ENCODE data around the gene PRAMEF15.
"Not testable (repeated sequence)": the region's sequence is repeated elsewhere in the genome, so short reads cannot be mapped to it uniquely, and the experiment has no call there.

The PRAMEF15 gene

GRCh38 chr1:13315281-13315680 lies at the start of gene PRAMEF15:
PRAMEF15 (plus strand) TSS chr1:13315581; CDS start chr1:13318408, 2,827 bp downstream.
- DNase-seq (ENCODE audit: low spot score); in situ Hi-C loops (cut with MboI; ENCODE audit: low sequenced_read_pairs, unreplicated experiment): not testable (repeated sequence)

- DNase-seq (ENCODE audit: low spot score); in situ Hi-C loops (cut with MboI; ENCODE audit: low sequenced_read_pairs, unreplicated experiment): not testable (repeated sequence)
Measured at GRCh38 chr1:13277016-13277415, 38.4 kb upstream of the PRAMEF15 start.

- in situ Hi-C loops (cut with MboI; ENCODE audit: low sequenced_read_pairs, unreplicated experiment); DNase-seq (ENCODE audit: low spot score): not testable (repeated sequence)
Measured at GRCh38 chr1:13279617-13280016, 35.8 kb upstream of the PRAMEF15 start.

- in situ Hi-C loops (cut with MboI; ENCODE audit: low sequenced_read_pairs, unreplicated experiment); DNase-seq (ENCODE audit: low spot score): not testable (repeated sequence)
Measured at GRCh38 chr1:13285037-13285436, 30.3 kb upstream of the PRAMEF15 start, which contains the start of gene PRAMEF8. PRAMEF8 (minus strand) TSS chr1:13285137; CDS start chr1:13284091, 1,046 bp downstream.

- in situ Hi-C loops (cut with MboI; ENCODE audit: low sequenced_read_pairs, unreplicated experiment); DNase-seq (ENCODE audit: low spot score): not testable (repeated sequence)
Measured at GRCh38 chr1:13289030-13289429, 26.4 kb upstream of the PRAMEF15 start.

GRCh38 chr1:13297216-13297931 lies 18.0 kb upstream of the PRAMEF15 start:
- in situ Hi-C loops (cut with MboI; ENCODE audit: low sequenced_read_pairs, unreplicated experiment); DNase-seq (ENCODE audit: low spot score): not testable (repeated sequence)

GRCh38 chr1:13298699-13299098 lies 16.7 kb upstream of the PRAMEF15 start:
- DNase-seq (ENCODE audit: low spot score); in situ Hi-C loops (cut with MboI; ENCODE audit: low sequenced_read_pairs, unreplicated experiment): not testable (repeated sequence)

GRCh38 chr1:13302197-13302596 lies 13.2 kb upstream of the PRAMEF15 start:
- in situ Hi-C loops (cut with MboI; ENCODE audit: low sequenced_read_pairs, unreplicated experiment); DNase-seq (ENCODE audit: low spot score): not testable (repeated sequence)

- in situ Hi-C loops (cut with MboI; ENCODE audit: low sequenced_read_pairs, unreplicated experiment); DNase-seq (ENCODE audit: low spot score): not testable (repeated sequence)
Measured at GRCh38 chr1:13303239-13303638, 12.1 kb upstream of the PRAMEF15 start, which contains the start of gene PRAMEF33. PRAMEF33 (plus strand) TSS chr1:13303539; CDS start chr1:13305955, 2,416 bp downstream.

GRCh38 chr1:13342496-13342895 lies 27.1 kb downstream of the PRAMEF15 start:
- not testable (repeated sequence) for DNase-seq (ENCODE audit: low spot score)

GRCh38 chr1:13347034-13347433 lies 31.7 kb downstream of the PRAMEF15 start, which contains the start of gene PRAMEF14:
PRAMEF14 (minus strand) TSS chr1:13347134; CDS start chr1:13345314, 1,820 bp downstream.
- in situ Hi-C loops (cut with MboI; ENCODE audit: low sequenced_read_pairs, unreplicated experiment); DNase-seq (ENCODE audit: low spot score): not testable (repeated sequence)

More at GRCh38 chr1:13342496-13342895, 27.1 kb downstream of the PRAMEF15 start:
- in situ Hi-C loops (cut with MboI; ENCODE audit: low sequenced_read_pairs, unreplicated experiment), result not testable (repeated sequence)

- in situ Hi-C loops (cut with MboI; ENCODE audit: low sequenced_read_pairs, unreplicated experiment); DNase-seq (ENCODE audit: low spot score): not testable (repeated sequence)
Measured at GRCh38 chr1:13353476-13353875, 38.1 kb downstream of the PRAMEF15 start.

- in situ Hi-C loops (cut with MboI; ENCODE audit: low sequenced_read_pairs, unreplicated experiment); DNase-seq (ENCODE audit: low spot score): not testable (repeated sequence)
Measured at GRCh38 chr1:13354475-13354874, 39.1 kb downstream of the PRAMEF15 start.

GRCh38 chr1:13356774-13357173 lies 41.4 kb downstream of the PRAMEF15 start:
- in situ Hi-C loops (cut with MboI; ENCODE audit: low sequenced_read_pairs, unreplicated experiment), result not testable (repeated sequence)
- TF ChIP-seq CTCF (IDR thresholded peaks at IDR 0.05; ENCODE audit: borderline replicate concordance, control extremely low read depth, extremely low read depth, insufficient read depth, missing control alignments), result peak; percentile 51
- DNase-seq (ENCODE audit: low spot score), result peak; percentile 36

- in situ Hi-C loops (cut with MboI; ENCODE audit: low sequenced_read_pairs, unreplicated experiment); DNase-seq (ENCODE audit: low spot score): not testable (repeated sequence)
Measured at GRCh38 chr1:13362364-13362763, 47.0 kb downstream of the PRAMEF15 start.

GRCh38 chr1:13364928-13365327 lies 49.5 kb downstream of the PRAMEF15 start:
- in situ Hi-C loops (cut with MboI; ENCODE audit: low sequenced_read_pairs, unreplicated experiment); DNase-seq (ENCODE audit: low spot score): not testable (repeated sequence)

- in situ Hi-C loops (cut with MboI; ENCODE audit: low sequenced_read_pairs, unreplicated experiment); DNase-seq (ENCODE audit: low spot score): not testable (repeated sequence)
Measured at GRCh38 chr1:13366536-13366935, 51.2 kb downstream of the PRAMEF15 start.

GRCh38 chr1:13368544-13368943 lies 53.2 kb downstream of the PRAMEF15 start:
- in situ Hi-C loops (cut with MboI; ENCODE audit: low sequenced_read_pairs, unreplicated experiment); DNase-seq (ENCODE audit: low spot score): not testable (repeated sequence)

Measured in GM13976 (cell line).